ENCODE data around the gene UNC93A. TPM values are rescaled to one million over a fixed set of nuclear protein-coding genes. Genes with fewer than 3 reads are reported as not detected.
"Not testable (repeated sequence)": the region's sequence is repeated elsewhere in the genome, so short reads cannot be mapped to it uniquely, and the experiment has no call there.

Gene UNC93A
- 66.6 and 67.1 TPM in 2 replicates for total RNA-seq
- 32.6 and 38.8 TPM in 2 replicates for polyA plus RNA-seq

DNA sequence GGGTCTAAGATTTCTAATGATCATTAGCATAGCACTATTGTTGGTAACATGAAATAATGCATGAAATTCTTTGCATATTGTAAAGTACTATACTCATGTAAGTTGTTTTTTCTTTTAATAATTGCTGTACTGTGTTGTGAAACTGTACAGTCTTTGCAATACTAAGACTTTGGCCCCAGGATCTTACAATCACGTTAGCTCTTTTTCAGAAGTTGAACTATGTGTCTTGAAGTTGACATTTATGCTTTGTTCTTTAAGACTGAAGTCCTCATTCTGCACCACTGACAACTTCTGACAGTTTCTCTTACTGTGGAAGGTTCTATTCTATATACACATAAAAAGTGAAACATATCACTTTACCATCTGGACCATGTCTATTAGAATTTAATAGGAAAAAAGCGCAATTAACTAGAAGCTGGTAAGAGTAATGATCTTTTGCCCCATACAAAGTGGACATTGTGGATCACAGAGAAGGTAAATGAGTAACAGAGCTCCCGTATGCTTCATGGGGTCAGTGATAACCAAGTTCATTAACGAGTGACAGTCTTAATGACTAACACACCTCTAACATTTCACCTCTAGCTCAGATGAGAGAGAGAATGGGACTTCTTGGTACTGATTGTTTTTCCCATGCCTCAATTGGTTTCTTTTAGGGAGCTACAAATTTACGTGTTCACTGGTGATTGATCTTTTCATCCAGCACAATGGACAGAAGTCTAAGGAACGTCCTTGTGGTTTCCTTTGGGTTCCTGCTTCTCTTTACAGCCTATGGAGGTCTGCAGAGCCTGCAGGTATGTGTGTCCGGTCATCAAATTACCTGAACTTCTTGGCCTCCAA, at the start of gene UNC93A:
UNC93A (plus strand) TSS at position 530 of the 837 bp plus-strand sequence; CDS start at position 705, 175 bp downstream.
- Histone ChIP-seq H3K27ac (peak within 1 kb of the TSS; percentile 85), H3K27me3 (no peaks in the 10 kb centered on the region), H3K4me2 (peak within 1 kb of the TSS; percentile 57), H4K20me1 (ENCODE audit: insufficient read depth, poor library complexity, severe bottlenecking) (no peaks in the 10 kb centered on the region), H2AFZ (no peak within 1 kb of the TSS), H3K9me3 (ENCODE audit: low read depth) (no peaks in the 10 kb centered on the region), H3K9me2 (replicated peaks; ENCODE audit: insufficient read depth) (no peaks in the 10 kb centered on the region), H3K4me1 (ENCODE audit: insufficient read depth) (peaks cover 30% of the 10 kb centered on the region), H3K4me3 (no peak within 1 kb of the TSS), H3K36me3 (replicated peaks; ENCODE audit: insufficient read depth, low read depth) (no peaks in the 10 kb centered on the region), H3K79me2 (no peaks in the 10 kb centered on the region)
- WGBS (ENCODE audit: low lambda C conversion rate, missing lambda C conversion rate) = 65% methylated on average over 7 of the region's 7 CpGs
- no peak for TF ChIP-seq CTCF (IDR thresholded peaks at IDR 0.05; ENCODE audit: poor library complexity)
- no peak for TF ChIP-seq EZH2 (IDR thresholded peaks at IDR 0.05; ENCODE audit: borderline replicate concordance)
- TF ChIP-seq EZH2phosphoT487 (IDR thresholded peaks at IDR 0.05; ENCODE audit: low read depth, severe bottlenecking, unreplicated experiment) = no peak
- DNase-seq (ENCODE audit: low spot score) = no peak

DNA sequence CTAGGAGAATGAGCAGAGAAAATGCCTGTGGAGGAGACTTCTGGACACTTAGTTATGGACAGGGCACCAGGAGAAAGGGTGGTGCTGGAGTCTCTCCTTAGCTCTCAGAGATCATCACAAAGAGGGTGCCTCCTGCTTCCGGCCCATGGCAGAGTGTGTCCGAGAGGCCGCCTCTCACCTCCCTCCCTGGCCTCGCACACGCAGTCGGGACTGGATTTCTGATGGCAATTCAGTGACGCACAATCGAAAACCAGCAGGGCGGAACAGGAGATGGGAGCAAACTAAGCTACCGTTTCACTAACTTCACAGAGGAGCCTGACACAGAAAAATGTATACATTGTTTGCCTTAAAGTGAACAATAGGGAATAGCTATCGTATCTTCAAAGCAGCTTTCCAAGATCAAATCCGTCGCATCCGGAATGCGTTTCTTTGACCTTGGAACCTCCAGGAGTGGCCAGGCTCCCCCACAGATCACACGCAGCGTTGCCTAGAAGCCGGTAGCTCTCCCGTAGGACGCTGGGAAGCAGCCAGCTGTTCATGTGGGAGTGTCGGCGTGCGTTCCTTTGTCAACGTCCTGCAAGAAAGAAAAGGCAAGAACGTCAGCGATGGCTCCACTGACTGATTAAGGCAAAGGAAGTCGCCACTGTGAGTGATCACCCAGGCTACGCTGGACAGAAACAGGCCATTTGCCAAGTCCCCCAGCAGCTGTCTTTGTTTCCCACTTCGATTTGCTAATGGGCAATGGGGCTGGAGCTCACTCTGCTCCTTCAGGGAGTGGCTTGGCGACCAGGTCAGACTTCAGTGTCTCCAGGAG, 49.6 kb upstream of the UNC93A start:
- not testable (repeated sequence) for H3K27me3 ChIP-seq; H3K4me1 ChIP-seq (ENCODE audit: insufficient read depth); H3K36me3 ChIP-seq (replicated peaks; ENCODE audit: insufficient read depth, low read depth); H3K79me2 ChIP-seq; H3K9me3 ChIP-seq (ENCODE audit: low read depth); H3K9me2 ChIP-seq (replicated peaks; ENCODE audit: insufficient read depth); H4K20me1 ChIP-seq (ENCODE audit: insufficient read depth, poor library complexity, severe bottlenecking); H2AFZ ChIP-seq; H3K4me3 ChIP-seq; H3K4me2 ChIP-seq
- 87% methylated on average over 30 of the region's 30 CpGs for WGBS (ENCODE audit: low lambda C conversion rate, missing lambda C conversion rate)
- DNase-seq (ENCODE audit: low spot score) = peak; percentile 37
- H3K27ac ChIP-seq = peak overlapping the region; percentile 60

DNA sequence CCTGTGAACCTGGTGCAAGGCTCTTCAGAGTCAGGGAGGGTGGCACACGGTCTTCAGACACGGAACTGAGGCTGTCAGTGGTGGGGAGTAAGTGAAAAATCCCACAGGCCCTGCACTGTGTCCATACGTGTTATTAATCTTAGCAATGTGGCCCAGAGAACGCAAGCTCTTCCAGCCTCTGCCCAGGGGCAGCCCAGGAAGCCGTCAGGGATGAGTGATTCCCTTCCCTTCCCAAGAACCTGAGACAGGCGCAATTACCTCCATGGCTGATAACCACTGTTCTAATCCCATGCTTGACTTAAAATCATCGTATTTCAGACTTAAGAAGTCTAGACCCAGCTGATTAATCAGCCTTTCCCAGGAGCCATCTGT, 49.0 kb upstream of the UNC93A start:
- H3K27me3 ChIP-seq; H3K4me1 ChIP-seq (ENCODE audit: insufficient read depth); H3K9me3 ChIP-seq (ENCODE audit: low read depth); H3K4me3 ChIP-seq; H4K20me1 ChIP-seq (ENCODE audit: insufficient read depth, poor library complexity, severe bottlenecking); H2AFZ ChIP-seq; H3K9me2 ChIP-seq (replicated peaks; ENCODE audit: insufficient read depth); H3K4me2 ChIP-seq; DNase-seq (ENCODE audit: low spot score); H3K27ac ChIP-seq; H3K36me3 ChIP-seq (replicated peaks; ENCODE audit: insufficient read depth, low read depth); H3K79me2 ChIP-seq: not testable (repeated sequence)
- 65% methylated on average over 2 of the region's 7 CpGs for WGBS (ENCODE audit: low lambda C conversion rate, missing lambda C conversion rate)

DNA sequence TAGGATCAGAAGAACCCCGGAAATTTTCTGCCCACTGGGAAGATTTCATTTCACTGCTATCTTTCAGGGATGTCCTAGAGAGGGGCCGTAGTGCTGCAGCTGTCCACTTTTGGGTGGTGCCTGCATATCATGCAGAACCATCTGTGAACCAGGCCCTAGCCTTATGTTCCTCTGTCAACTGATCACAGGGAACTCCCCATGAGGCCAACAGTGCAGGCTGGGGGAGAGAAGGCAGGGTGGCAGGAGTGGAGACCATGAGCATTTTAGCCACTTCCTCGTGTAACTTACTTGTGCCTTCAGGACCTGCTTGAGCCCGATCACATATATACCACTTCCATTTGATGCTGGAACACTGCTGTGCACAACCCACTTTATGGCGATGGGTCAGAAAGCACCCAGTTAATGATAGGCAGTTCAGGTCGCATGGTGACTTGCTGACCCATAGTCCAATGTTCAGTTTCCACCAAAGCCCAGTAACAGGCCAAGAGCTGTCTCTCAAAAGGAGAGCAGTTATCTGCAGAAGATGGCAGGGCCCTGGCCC, 48.5 kb upstream of the UNC93A start:
- H3K9me3 ChIP-seq (ENCODE audit: low read depth); H3K4me2 ChIP-seq; H3K4me3 ChIP-seq; H3K27me3 ChIP-seq; H3K4me1 ChIP-seq (ENCODE audit: insufficient read depth); DNase-seq (ENCODE audit: low spot score); H2AFZ ChIP-seq; H3K36me3 ChIP-seq (replicated peaks; ENCODE audit: insufficient read depth, low read depth); H3K9me2 ChIP-seq (replicated peaks; ENCODE audit: insufficient read depth); H3K79me2 ChIP-seq; H3K27ac ChIP-seq; H4K20me1 ChIP-seq (ENCODE audit: insufficient read depth, poor library complexity, severe bottlenecking): not testable (repeated sequence)
- WGBS (ENCODE audit: low lambda C conversion rate, missing lambda C conversion rate) = 81% methylated on average over 6 of the region's 6 CpGs

Measured in hepatocyte (in vitro differentiated cells).